Ovary (tissue), 9 donors: ENCODE results near the gene PABPN1. TPM values are rescaled to one million over a fixed set of nuclear protein-coding genes. Genes with fewer than 3 reads are reported as not detected.

Source experiments
- DNase-seq, 5 donors: peaks; one replicate each; pipeline ENCODE4 v3.0.0-alpha.2; 2019 to 2020
- H3K27ac ChIP-seq, 2 donors: fragments of 200-600 bp; one replicate each; pipeline versions ENCODE4 v1.5.1 to v1.8.0; 2019 to 2022
- H3K27me3 ChIP-seq: fragments of 200-600 bp; one replicate; pipeline ENCODE4 v1.8.0; 2022
- H3K36me3 ChIP-seq: fragments of 200-600 bp; sonication (generic); one replicate; pipeline ENCODE4 v1.5.1; 2019
- H3K4me1 ChIP-seq: one replicate; pipeline ENCODE4 v1.8.1; 2013; ENCODE audit warnings: mild to moderate bottlenecking, moderate library complexity; ENCODE audit not compliant: insufficient read depth
- H3K4me3 ChIP-seq: fragments of 200-600 bp; sonication (generic); one replicate; pipeline ENCODE4 v1.5.1; 2017
- H3K9me3 ChIP-seq, 2 donors: fragments of 200-600 bp in 1 of 2; sonication (generic) in 1 of 2; one replicate each; pipeline versions ENCODE4 v1.5.1 to v1.8.1; 2013 to 2019; ENCODE audit warnings: mild to moderate bottlenecking in 1 of 2, moderate library complexity in 1 of 2
- CTCF ChIP-seq, 3 donors: fragments of 450-650 bp in 2 of 3; fragments of 200-600 bp in 1 of 3; IDR thresholded peaks; one replicate each; pipeline versions ENCODE4 v1.5.1 to v1.8.0; 2016 to 2022; ENCODE audit warnings: antibody characterized with exemption in 3 of 3, mild to moderate bottlenecking in 1 of 3
- EP300 ChIP-seq: sonication (generic); formaldehyde crosslinking; IDR thresholded peaks from one replicate; pipeline ENCODE4 v1.6.1; 2017; ENCODE audit warnings: antibody characterized with exemption
- POLR2A ChIP-seq: fragments of 450-650 bp; IDR thresholded peaks from one replicate; pipeline ENCODE4 v1.6.1; 2017; ENCODE audit warnings: antibody characterized with exemption, mild to moderate bottlenecking, moderate library complexity
- whole genome bisulfite sequencing, 3 donors: extraction: QIAGEN DNeasy Blood & Tissue Kit in 1 of 3; methylation state at CpG; one replicate each; pipeline versions ENCODE4 v1.1.5 to v1.1.7; 2013 to 2017; 5-methylcytosine and 5-hydroxymethylcytosine counted together
- intact Hi-C, 4 donors: fragments of 100-400 bp; cut with DNase I; formaldehyde crosslinking; loops; one replicate each; pipeline versions ENCODE4 v1.11.0 to v1.15.1; 2022 to 2023
- polyA plus RNA-seq, 2 donors: library from polyadenylated mRNA; stranded (reverse); fragments of 200-250 nt in 1 of 2; fragments of 350-450 nt in 1 of 2; fragmentation: Illumina TruSeq in 1 of 2; extraction: RNeasy Lipid Tissue Mini Kit (QIAGEN cat#74804) in 1 of 2; gene quantifications; one replicate each; pipeline ENCODE4 v1.2.3, GENCODE V29; 2013 to 2014
- total RNA-seq, 7 donors: library from RNA; depleted of rRNA in 2 of 7; stranded (reverse); fragments of >200 nt in 2 of 7; fragmentation: NEBNext Ultra II Directional in 3 of 7; extraction: Animal tissue kit (Norgen Biotek cat#: 25700) in 3 of 7; gene quantifications; one replicate each; pipeline versions ENCODE4 v1.1.0 to v1.2.4, GENCODE V29; 2016 to 2023
- donor health status: DM: no; HTN: no; CAD: no; lungs with moderate emphysema.
- donor health status: DM: no; HTN: no; CAD: no.
- donor health status: Bipolar disorder and iron deficiency.
- donor health status: DM: yes; HTN: yes; CAD: no.
- donor health status: DM: no; HTN: no; CAD: no.
- donor health status: DM: yes; HTN: yes; CAD: no.

The PABPN1 gene
- total and polyA plus RNA-seq, 9 donors = 37.2 to 164 (median 136) TPM

DNA sequence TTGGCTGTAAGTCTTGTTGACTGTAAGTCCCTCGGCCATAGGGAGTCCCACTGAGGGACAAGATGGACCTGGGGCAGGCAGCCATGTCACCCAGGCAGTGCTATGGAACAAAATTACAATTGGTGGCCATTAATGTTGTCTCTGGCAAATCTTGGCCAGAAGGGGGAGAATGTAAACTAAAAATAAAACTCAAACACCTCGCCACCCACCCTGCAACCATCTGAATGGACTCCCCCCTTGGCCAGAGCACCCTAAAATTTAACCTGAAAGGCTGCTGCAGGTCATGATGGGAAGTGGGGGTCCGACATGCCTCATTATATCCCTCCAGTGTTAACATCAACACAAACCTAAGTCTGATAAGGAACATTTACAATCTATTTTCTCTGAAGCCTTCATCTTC lies 23.2 kb downstream of the PABPN1 start:
- Histone ChIP-seq H3K27ac (no peak overlapping the region), H3K9me3 (no peaks in the 10 kb centered on the region), H3K36me3 (no peaks in the 10 kb centered on the region), H3K27me3 (no peaks in the 10 kb centered on the region), H3K4me1 (no peaks in the 10 kb centered on the region), H3K4me3 (no peak overlapping the region)
- DNase-seq = no peak
- intact Hi-C loops = no loop called here
- TF ChIP-seq CTCF (IDR thresholded peaks at IDR 0.05) (no peak), EP300 (no peak), POLR2A (no peak)
- 53 to 57% (median 56%) methylated on average over 3 of the region's 3 CpGs for WGBS, 3 donors

DNA sequence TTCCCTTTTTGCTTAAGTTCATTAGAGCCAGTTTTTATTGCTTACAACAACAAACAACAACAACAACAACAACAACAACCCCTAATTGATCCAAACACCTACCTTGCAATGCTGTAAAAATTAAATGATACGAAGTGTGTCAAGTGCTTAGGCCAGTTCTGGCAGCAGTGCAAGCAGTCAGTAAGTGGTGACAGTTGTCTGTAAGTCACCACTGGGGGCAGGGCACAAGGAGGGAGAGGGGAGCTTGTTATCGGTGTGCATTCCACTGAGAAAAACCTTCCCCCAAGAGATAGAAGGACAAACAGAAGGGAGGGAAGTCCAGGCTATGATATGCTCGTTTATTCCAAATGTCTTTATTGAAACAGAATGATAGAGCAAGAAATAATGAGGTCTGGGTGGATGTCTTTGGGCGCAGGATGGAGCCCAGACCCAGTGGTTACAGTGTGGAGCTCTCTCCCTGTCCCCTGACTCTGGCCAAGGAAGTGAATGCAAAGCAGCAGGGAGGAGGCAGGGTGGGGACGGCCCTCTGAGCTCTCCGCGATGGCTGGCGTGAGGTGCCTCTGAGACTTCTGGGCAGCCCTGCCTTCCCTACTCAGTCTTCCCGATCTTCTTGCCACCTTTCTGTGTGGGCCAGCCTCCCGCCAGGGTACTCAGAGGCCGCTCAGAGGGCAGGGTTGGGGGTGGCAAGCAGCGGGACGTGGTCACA lies 24.9 kb downstream of the PABPN1 start:
- no peak for TF ChIP-seq POLR2A
- TF ChIP-seq CTCF (IDR thresholded peaks at IDR 0.05) = no peak
- TF ChIP-seq EP300 = no peak
- no peak overlapping the region for H3K27ac ChIP-seq
- no peaks in the 10 kb centered on the region for H3K27me3 ChIP-seq
- 71 to 80% (median 75%) methylated on average over 11 to 13 of the region's 13 CpGs for WGBS, 3 donors
- DNase-seq = no peak
- no peaks in the 10 kb centered on the region for H3K36me3 ChIP-seq
- H3K4me1 ChIP-seq = no peaks in the 10 kb centered on the region
- no peaks in the 10 kb centered on the region for H3K9me3 ChIP-seq
- H3K4me3 ChIP-seq = no peak overlapping the region
- intact Hi-C loops = no loop called here

- Histone ChIP-seq H3K4me3 (no peak overlapping the region), H3K9me3 (no peaks in the 10 kb centered on the region), H3K36me3 (no peaks in the 10 kb centered on the region), H3K27me3 (no peaks in the 10 kb centered on the region), H3K27ac (no peak overlapping the region), H3K4me1 (peaks cover 2% of the 10 kb centered on the region)
- TF ChIP-seq CTCF (IDR thresholded peaks at IDR 0.05) (no peak), EP300 (no peak), POLR2A (no peak)
- intact Hi-C loops = no loop called here
- no peak for DNase-seq
- WGBS, 3 donors = 74 to 80% (median 76%) methylated on average over 21 to 27 of the region's 27 CpGs
Observed at GRCh38 chr14:23346693-23347405, 25.6 kb downstream of the PABPN1 start.

- Histone ChIP-seq H3K4me3 (no peak overlapping the region), H3K9me3 (no peaks in the 10 kb centered on the region), H3K27me3 (no peaks in the 10 kb centered on the region), H3K27ac (no peak overlapping the region), H3K4me1 (peaks cover 4% of the 10 kb centered on the region), H3K36me3 (no peaks in the 10 kb centered on the region)
- TF ChIP-seq CTCF (IDR thresholded peaks at IDR 0.05) (no peak), POLR2A (no peak), EP300 (no peak)
- intact Hi-C loops = no loop called here
- no peak for DNase-seq
- WGBS, 3 donors = 91 to 93% (median 92%) methylated on average over 19 of the region's 19 CpGs
Observed at GRCh38 chr14:23347406-23348296, 26.4 kb downstream of the PABPN1 start.
